PFSK-1 (cell line): ENCODE measurements around the gene INTS6. TPM values are rescaled to one million over a fixed set of nuclear protein-coding genes. Genes with fewer than 3 reads are reported as not detected.

ENCODE experiments used
- FOXP2 ChIP-seq: optimal IDR thresholded peaks from 2 replicates; pipeline ENCODE3; 2011; ENCODE audit warnings: borderline replicate concordance, control low read depth, inconsistent platforms; ENCODE audit not compliant: insufficient read depth; ENCODE audit errors: extremely low read length, extremely low read depth
- POLR2AphosphoS5 ChIP-seq: IDR thresholded peaks from 2 replicates; pipeline ENCODE4 v1.6.1; 2012; ENCODE audit warnings: low read depth, mild to moderate bottlenecking, control low read depth, low read length, moderate library complexity
- SIN3A ChIP-seq: IDR thresholded peaks from 2 replicates; pipeline ENCODE4 v1.6.1; 2012; ENCODE audit warnings: mild to moderate bottlenecking, low read length, moderate library complexity, borderline replicate concordance; ENCODE audit not compliant: insufficient read depth
- TAF1 ChIP-seq: IDR thresholded peaks from 2 replicates; pipeline ENCODE4 v1.6.1; 2012; ENCODE audit warnings: low read length, control low read depth, borderline replicate concordance; ENCODE audit not compliant: insufficient read depth
- polyA plus RNA-seq: library from polyadenylated mRNA; unstranded; fragments of >200 nt; gene quantifications from one replicate; pipeline ENCODE4 v1.2.1, GENCODE V29; 2012; ENCODE audit warnings: low read depth, missing spikeins; ENCODE audit not compliant: insufficient read length
- TF ChIP-seq, protein P1 (sequence below), 2 experiments: IDR thresholded peaks; 2 replicates each; pipeline versions ENCODE4 v1.6.1 to v1.8.0; 2011 to 2012; ENCODE audit warnings: low read depth in 2 of 2, low read length in 2 of 2, control low read depth in 1 of 2, inconsistent platforms in 1 of 2, mild to moderate bottlenecking in 1 of 2, moderate library complexity in 1 of 2; ENCODE audit not compliant: insufficient read depth in 1 of 2

INTS6 gene, protein sequence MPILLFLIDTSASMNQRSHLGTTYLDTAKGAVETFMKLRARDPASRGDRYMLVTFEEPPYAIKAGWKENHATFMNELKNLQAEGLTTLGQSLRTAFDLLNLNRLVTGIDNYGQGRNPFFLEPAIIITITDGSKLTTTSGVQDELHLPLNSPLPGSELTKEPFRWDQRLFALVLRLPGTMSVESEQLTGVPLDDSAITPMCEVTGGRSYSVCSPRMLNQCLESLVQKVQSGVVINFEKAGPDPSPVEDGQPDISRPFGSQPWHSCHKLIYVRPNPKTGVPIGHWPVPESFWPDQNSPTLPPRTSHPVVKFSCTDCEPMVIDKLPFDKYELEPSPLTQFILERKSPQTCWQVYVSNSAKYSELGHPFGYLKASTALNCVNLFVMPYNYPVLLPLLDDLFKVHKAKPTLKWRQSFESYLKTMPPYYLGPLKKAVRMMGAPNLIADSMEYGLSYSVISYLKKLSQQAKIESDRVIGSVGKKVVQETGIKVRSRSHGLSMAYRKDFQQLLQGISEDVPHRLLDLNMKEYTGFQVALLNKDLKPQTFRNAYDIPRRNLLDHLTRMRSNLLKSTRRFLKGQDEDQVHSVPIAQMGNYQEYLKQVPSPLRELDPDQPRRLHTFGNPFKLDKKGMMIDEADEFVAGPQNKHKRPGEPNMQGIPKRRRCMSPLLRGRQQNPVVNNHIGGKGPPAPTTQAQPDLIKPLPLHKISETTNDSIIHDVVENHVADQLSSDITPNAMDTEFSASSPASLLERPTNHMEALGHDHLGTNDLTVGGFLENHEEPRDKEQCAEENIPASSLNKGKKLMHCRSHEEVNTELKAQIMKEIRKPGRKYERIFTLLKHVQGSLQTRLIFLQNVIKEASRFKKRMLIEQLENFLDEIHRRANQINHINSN
- polyA plus RNA-seq: 19.2 TPM

DNA sequence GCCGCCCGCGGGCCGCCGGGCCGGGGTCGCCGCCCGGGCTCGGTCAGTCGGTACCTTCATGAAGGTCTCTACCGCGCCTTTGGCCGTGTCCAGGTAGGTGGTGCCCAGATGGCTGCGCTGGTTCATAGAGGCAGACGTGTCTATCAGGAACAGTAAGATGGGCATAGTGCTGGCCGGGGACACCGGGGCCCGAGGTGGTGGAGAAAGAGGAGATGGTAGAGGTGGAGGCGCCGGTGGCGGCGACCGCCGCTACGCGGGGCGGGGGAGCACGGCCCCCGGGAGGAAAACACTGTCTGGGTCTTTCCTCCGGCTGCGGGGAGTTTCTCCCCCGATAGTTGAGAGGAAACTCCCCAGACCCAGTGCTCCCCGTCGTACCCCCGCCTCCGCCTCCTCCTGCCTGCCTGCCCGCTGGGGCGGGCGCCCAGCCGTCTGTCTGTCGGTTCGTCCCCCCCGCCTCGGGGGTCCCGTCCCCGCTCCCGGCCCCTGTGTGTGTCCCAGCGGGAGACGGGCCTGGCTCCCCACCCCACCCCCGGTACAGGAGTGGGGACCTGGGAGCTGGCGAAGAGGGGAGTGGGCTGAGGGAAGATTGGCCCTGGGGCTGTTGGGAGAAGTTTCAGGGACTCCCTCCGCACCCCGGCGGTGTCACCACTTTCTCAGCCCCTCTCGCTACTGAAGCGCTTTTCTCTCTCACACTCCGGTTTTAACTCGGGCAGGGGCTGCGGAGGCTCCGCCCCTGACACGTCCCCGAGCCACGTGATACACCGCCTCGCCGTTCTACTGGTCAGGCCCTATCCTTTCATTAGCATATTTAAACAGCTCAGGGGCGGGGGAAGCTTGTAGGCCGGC is at the start of gene INTS6:
Gene INTS6, minus strand, starts transcription at position 676 of the 846 bp plus-strand sequence. Its CDS starts 511 bp downstream, at position 165.
- TF ChIP-seq FOXP2 (peak; percentile 49), TAF1 (peak; percentile 96; the same call in 1 of the 2 replicates), POLR2AphosphoS5 (peak; percentile 99; the same call in 1 of the 2 replicates), SIN3A (no peak)
- TF ChIP-seq, protein P1, sequence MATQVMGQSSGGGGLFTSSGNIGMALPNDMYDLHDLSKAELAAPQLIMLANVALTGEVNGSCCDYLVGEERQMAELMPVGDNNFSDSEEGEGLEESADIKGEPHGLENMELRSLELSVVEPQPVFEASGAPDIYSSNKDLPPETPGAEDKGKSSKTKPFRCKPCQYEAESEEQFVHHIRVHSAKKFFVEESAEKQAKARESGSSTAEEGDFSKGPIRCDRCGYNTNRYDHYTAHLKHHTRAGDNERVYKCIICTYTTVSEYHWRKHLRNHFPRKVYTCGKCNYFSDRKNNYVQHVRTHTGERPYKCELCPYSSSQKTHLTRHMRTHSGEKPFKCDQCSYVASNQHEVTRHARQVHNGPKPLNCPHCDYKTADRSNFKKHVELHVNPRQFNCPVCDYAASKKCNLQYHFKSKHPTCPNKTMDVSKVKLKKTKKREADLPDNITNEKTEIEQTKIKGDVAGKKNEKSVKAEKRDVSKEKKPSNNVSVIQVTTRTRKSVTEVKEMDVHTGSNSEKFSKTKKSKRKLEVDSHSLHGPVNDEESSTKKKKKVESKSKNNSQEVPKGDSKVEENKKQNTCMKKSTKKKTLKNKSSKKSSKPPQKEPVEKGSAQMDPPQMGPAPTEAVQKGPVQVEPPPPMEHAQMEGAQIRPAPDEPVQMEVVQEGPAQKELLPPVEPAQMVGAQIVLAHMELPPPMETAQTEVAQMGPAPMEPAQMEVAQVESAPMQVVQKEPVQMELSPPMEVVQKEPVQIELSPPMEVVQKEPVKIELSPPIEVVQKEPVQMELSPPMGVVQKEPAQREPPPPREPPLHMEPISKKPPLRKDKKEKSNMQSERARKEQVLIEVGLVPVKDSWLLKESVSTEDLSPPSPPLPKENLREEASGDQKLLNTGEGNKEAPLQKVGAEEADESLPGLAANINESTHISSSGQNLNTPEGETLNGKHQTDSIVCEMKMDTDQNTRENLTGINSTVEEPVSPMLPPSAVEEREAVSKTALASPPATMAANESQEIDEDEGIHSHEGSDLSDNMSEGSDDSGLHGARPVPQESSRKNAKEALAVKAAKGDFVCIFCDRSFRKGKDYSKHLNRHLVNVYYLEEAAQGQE (IDR thresholded peaks at IDR 0.05; ENCODE audit: insufficient read depth in 1 of 2, low read depth in 2 of 2, low read length in 2 of 2): 0 out of 4 replicates have a peak, but pooled peaks have one; percentile 32 to 49

DNA sequence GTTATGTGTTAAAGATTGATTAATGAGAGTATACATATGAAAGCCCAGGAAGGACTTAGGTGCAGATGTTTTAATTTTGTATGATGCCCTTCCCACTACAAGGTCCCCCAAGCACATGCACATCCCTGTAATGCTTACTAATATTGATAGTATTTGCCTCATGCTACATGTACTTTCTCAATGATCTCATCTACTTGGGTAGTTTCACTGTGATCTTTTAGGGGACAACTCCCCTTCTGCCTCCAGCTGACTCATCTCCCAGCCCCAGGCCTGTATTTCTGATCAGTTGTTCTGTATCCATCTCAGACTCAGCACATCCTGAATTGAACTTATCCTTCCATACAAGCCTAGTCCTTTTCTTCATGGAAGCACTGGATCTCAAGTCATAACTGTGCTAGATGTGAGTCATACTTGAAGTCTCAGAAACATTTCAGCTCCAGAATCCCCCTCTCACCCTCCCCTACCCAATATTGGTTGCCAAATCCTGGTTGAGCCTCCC is 49.4 kb upstream of the INTS6 start:
- TF ChIP-seq SIN3A (no peak), FOXP2 (no peak), TAF1 (no peak), POLR2AphosphoS5 (no peak)
- TF ChIP-seq, protein P1 (IDR thresholded peaks at IDR 0.05; ENCODE audit: insufficient read depth in 1 of 2, low read depth in 2 of 2, low read length in 2 of 2): no peak

DNA sequence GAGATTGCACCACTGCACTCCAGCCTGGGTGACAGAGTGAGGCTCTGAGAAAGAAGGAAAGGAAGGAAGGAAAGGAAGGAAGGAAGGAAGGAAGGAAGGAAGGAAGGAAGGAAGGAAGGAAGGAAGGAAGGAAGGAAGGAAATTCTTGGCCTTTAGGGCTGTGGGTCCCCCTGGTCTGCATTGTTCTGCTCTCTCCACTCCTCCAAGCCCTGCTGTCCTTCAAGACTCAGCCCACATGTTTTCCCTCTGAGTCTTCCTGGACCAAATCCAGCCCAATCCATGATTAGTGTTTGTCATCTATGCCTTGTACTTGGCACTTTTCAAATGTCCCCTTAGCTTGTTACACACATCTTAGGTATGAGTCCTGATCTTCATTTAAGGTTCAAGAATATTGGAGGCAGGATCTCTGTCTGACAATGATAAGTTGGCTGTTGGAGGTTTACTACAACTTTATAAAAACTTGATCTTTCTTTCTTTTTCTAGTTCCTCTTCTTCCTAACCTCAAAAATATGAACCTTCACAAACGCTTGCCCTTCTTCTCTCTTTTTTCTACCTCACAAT is 48.8 kb upstream of the INTS6 start:
- TF ChIP-seq POLR2AphosphoS5 (no peak), SIN3A (no peak), FOXP2 (no peak)
- TF ChIP-seq, protein P1 (IDR thresholded peaks at IDR 0.05; ENCODE audit: insufficient read depth in 1 of 2, low read depth in 2 of 2, low read length in 2 of 2): no peak

DNA sequence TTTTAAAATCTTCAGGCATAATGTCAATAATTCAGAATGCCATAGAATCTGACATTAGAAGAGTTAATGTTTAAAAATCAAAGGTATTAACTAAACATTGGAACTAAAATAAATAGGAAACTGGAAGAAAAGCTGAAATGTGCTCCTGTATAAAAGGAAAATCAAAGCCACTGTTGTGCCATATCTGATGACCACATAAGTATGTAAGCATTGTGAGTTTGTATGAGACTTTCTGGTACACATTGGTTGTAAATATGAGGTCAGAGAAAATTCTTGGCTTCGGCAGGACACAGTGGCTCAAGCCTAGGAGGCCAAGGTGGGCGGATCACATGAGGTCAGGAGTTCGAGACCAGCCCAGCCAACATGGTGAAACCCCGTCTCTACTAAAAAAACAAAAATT is 48.3 kb upstream of the INTS6 start:
- TF ChIP-seq SIN3A (no peak), TAF1 (no peak), POLR2AphosphoS5 (no peak), FOXP2 (no peak)
- TF ChIP-seq, protein P1 (IDR thresholded peaks at IDR 0.05; ENCODE audit: insufficient read depth in 1 of 2, low read depth in 2 of 2, low read length in 2 of 2): no peak
